ENCODE data around the gene AARSD1.

DNA sequence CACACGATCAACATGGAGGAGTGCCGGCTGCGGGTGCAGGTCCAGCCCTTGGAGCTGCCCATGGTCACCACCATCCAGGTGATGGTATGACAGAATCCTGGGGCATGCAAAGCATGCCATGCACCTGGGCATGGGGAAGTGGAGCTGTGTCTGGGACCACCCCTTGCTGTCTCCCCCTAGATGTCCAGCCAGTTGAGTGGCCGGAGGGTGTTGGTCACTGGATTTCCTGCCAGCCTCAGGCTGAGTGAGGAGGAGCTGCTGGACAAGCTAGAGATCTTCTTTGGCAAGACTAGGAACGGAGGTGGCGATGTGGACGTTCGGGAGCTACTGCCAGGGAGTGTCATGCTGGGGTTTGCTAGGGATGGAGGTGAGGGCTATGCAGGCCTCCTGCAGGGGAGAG is 49.0 kb upstream of the AARSD1 start:
- TF ChIP-seq, protein P1, sequence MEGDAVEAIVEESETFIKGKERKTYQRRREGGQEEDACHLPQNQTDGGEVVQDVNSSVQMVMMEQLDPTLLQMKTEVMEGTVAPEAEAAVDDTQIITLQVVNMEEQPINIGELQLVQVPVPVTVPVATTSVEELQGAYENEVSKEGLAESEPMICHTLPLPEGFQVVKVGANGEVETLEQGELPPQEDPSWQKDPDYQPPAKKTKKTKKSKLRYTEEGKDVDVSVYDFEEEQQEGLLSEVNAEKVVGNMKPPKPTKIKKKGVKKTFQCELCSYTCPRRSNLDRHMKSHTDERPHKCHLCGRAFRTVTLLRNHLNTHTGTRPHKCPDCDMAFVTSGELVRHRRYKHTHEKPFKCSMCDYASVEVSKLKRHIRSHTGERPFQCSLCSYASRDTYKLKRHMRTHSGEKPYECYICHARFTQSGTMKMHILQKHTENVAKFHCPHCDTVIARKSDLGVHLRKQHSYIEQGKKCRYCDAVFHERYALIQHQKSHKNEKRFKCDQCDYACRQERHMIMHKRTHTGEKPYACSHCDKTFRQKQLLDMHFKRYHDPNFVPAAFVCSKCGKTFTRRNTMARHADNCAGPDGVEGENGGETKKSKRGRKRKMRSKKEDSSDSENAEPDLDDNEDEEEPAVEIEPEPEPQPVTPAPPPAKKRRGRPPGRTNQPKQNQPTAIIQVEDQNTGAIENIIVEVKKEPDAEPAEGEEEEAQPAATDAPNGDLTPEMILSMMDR (IDR thresholded peaks at IDR 0.05) = no peak
- no peak for TF ChIP-seq POLR2A (IDR thresholded peaks at IDR 0.05)
- TF ChIP-seq POLR2AphosphoS5 (IDR thresholded peaks at IDR 0.05) = no peak
